GM21515 (cell line): ENCODE results near the gene ADGRG2.
"Not testable (repeated sequence)": the region's sequence is repeated elsewhere in the genome, so short reads cannot be mapped to it uniquely, and the experiment has no call there.

Experiments used
- ATAC-seq: cut with Tn5 transposase; IDR thresholded peaks from one replicate; pipeline ENCODE4 v1.9.1; 2021; ENCODE audit not compliant: unreplicated experiment

ADGRG2 gene

DNA sequence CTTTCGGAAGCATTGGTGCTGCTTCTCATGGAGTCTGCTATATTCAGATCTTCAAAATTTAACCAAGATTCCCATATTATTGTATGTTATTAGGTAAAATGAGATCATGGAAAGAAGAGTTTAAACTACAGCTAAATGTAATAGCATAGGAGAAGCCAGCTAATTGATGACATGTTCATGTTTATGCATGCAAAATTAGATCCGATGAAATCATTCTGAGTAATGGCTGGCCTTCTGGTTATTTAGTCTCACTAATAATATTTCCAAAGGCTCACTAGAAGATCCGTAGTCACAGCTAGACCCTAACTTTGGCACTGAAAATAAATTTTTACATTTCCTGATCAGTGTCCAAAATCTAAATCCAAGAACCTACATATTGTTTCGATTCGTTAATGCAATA is 118.5 kb downstream of the ADGRG2 start:
- no peak for ATAC-seq

GRCh38 chrX:18998653-18999052 is 123.6 kb downstream of the ADGRG2 start:
- no peak for ATAC-seq

- ATAC-seq: no peak
Observed at GRCh38 chrX:18997916-18998315, 124.4 kb downstream of the ADGRG2 start.

DNA sequence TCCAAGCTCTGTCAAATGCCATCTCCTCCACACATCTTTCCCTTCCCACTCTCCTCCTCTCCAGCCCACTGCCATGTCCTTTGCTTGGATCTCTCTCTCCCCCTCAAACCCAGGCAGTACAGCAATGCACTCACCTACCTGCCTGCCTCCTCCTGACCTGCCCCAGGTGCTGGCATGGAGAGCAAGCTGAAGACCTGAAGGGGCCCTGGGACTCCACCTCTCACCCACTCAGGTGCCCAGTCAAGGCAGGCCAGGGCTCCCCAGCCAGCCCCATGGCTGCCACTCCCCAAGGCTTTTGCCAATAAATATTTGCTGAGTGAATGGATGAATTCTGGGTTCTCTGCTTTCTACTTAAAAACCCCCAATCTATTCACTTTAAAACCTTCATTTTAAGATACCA is 125.7 kb downstream of the ADGRG2 start:
- no peak for ATAC-seq

DNA sequence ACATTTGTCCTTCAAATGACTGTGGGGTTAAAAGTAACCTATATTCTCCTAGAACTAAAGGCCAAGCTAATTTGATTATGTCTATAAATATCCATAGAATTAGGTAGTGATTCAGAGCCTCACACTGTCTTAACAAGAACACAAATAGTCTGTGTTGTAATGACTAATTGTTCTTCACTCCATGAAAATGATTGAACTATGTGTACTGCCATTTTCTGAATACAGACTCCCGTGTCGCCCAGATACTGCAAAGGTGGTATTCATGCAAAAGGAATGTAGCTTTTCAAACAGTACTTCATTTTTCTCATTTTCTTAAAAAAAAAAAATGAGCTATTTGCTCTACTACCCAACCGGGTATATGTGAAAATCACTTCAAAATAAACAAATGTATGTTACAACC is 127.0 kb downstream of the ADGRG2 start:
- ATAC-seq: no peak

DNA sequence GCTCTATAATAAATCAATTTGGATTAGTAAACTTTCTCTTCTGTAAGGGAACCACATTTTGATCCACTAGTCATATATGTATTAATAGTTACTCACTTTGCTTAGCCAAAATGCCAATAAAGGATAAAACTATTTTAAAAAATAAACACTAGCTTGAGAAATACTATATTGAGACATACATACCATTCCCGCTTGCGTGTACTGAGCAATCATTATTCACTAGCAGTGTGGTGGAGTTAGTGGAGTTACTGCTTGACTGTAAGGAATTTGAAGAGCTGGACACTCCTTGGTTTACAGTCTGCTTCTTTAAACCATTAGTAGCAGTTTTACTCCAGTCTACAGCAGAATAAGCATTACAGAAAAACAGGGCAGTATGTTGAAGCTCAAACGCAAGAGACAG is 127.6 kb downstream of the ADGRG2 start:
- no peak for ATAC-seq

GRCh38 chrX:18992829-18993228 is 129.4 kb downstream of the ADGRG2 start:
- no peak for ATAC-seq

DNA sequence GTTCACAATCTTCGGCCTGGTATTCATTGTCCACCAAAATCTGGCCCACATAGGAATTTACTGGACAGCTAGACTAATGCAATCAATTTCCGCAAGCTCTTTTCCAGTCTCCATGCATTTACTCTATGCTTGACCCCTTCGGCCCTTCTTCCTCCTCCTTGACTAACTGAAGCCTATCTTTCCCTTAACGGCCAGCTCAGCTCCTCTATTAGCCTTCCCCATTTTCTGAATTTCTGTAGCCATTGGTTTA is 137.2 kb downstream of the ADGRG2 start:
- no peak for ATAC-seq

- peak; percentile 88 for ATAC-seq
Observed at GRCh38 chrX:18984381-18985185, 137.7 kb downstream of the ADGRG2 start.

DNA sequence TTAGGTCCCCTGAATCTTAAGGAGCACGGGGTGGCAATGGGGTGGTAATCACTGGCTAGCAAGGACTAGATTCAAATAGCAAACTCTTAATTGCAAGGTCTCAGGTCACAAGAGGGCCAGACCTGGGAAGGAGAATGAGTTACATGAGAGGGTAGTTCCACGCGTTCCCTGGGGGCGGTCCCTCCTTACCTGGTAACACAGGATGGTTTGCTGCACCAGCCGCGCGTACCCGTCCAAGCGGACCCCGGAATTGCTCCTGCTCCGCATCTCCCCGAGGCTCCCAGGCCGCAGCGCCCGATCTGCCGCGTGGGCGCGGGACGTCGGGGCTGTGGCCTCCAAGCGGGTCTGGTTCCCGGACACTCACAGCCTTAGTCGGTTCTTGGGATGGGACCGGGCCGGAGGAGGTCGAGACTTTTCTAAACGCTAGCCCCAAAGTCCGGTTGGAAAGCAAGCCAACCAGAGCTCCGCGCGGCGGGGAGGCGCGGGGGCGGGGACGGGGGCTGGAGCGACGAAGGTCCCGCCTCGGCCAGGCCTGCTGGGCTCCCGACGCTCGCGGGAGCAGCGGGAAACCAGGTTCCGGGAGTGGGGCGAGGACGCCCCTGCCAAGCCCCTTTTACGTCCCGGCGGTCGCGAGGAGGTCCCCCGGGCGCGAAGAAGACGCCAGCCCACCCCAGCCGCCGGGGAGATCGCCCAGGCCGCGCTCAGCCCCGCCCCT is 138.4 kb downstream of the ADGRG2 start, which contains the start of gene PHKA2:
TSS of gene PHKA2 (minus strand) at position 449 of the 715 bp plus-strand sequence. CDS start at position 267, 182 bp downstream.
- peak; percentile 42 for ATAC-seq

DNA sequence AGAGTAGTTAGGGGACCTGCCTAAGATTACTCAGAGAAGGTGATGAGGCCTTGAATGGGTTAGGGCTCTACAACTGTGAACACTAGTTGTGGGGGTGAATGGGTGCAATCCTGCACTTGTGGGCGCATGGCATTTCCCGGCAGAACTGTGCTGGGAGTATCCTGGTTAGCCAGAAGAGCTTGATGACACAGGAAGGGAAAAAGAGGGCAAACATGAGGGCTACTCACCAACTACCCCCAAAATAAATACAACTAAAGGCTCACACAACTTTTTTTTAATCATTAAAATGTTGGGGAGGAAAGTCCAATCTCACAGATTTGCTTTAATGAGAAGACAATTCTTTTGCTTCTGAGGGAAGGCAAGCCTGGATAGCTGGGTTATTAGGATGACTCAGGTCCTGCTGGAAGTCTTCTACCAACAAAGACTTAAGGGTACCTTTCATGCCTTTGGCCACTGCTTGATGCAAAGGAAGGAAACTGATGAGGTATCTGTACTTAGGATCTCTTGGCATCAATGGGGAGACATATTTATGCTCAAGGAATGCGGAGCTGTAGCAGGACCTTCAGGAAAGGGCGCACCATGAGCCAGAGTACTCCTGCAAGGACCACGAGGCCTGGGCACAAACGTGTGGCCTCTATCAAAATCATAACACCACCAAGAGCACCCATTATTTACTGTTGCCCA is 141.0 kb downstream of the ADGRG2 start:
- ATAC-seq: no peak

- not testable (repeated sequence) for ATAC-seq
Observed at GRCh38 chrX:18980262-18980661, 142.0 kb downstream of the ADGRG2 start.

GRCh38 chrX:18974993-18975392 is 147.3 kb downstream of the ADGRG2 start:
- no peak for ATAC-seq

DNA sequence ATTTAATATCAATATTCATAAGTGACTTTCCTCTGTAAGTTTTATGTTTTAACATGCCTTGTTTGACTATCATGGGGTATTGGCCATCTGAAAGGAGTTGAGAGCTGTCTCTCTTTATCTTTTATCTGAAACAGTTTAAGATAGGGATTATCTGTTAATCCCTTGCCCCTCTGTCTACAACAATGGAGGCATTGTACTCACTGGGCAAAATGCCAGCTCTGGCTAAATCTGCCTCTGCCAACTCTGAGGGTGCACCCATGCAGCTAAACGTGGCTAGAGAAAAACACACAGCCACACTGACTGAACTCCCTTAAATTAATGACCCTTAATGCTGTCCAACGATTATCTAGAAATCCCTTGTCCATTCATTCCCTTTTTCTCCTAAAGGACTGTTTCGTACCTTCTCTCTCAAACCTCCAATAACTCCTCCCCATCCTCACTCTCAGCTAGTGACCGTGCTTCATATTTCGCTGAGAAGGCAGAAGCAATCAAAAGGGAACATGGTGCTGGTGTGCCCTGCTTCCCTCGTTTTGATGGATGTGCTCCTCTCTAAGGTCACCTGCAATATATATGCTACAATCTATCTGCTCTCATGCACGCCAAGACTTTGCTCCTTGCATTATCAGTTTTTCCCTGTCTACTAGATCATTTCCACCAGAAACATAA is 148.6 kb downstream of the ADGRG2 start:
- no peak for ATAC-seq

- ATAC-seq: no peak
Observed at GRCh38 chrX:18971506-18971905, 150.8 kb downstream of the ADGRG2 start.

DNA sequence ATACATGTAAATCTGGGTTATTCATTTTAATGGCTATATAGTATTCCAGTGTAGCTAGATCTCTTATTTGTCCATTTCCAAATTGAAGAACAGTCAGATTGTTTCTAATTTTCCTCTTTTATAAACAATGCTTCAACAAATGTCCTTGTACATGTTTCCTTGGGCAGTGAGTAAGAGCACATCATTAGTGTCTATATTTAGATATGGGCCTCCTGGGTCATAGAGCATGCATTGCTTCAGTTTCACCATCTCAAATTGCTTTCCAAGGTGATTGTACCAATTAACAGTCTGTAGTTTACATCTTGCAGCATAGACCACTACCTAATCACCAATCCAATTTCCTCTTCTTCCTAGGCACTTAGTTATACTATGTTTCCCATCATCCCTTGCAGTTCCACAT is 151.8 kb downstream of the ADGRG2 start:
- ATAC-seq: no peak

DNA sequence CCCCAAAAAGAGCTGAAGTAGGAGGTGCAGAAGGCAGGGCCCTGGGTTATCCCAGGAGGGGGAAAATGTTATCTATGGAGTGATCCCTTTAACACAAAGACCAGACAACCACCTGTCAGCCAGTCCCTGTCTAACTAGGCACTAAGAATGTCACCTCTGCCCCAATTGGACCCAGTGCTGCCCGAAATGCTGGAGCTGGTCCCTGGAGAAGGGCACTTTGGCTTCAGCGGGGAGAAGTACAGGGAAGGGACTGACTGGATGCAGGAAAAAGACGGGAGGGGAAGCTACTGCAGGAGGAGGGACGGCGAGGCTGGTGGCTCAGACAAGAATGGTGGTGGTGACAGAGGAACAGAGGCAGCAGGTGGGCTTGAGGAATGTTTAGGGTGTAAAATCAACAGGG is 155.6 kb downstream of the ADGRG2 start:
- no peak for ATAC-seq

- no peak for ATAC-seq
Observed at GRCh38 chrX:18964901-18965300, 157.4 kb downstream of the ADGRG2 start.

DNA sequence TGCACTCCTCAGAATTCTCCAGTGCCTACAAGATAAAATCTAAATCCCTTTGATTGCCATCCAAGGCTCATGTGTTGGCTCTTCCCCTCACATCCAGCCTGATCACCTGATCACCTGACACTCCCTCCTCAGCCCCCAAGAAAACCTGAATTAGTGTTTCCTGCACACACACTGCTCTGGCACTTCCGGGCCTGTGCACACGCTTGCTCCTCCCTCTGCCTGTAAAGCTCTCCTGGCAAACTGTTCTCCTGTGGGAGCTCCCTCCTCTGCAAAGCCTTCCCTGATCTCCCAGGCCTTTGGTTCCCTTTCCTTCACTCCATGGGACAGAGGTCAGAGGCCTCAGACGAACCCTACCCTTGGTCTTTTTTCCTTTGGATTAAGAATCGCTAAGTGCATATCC is 158.2 kb downstream of the ADGRG2 start:
- no peak for ATAC-seq

- ATAC-seq: no peak
Observed at GRCh38 chrX:18962329-18962728, 159.9 kb downstream of the ADGRG2 start.

- ATAC-seq: no peak
Observed at GRCh38 chrX:18961686-18962085, 160.6 kb downstream of the ADGRG2 start.
